H1 (cell line): Measurements from ENCODE around the gene LYRM4. TPM values are rescaled to one million over a fixed set of nuclear protein-coding genes. Genes with fewer than 3 reads are reported as not detected.
"Not testable (repeated sequence)": the region's sequence is repeated elsewhere in the genome, so short reads cannot be mapped to it uniquely, and the experiment has no call there.

Experiments
- CTCF ChIA-PET: fragments of 300-600 bp; sonication (Branson Sonifier 250); formaldehyde crosslinking; loops from one replicate; lab custom pipeline; 2021; ENCODE audit not compliant: partially characterized antibody; lab: Charles Lee
- POLR2A ChIA-PET: fragments of 300-600 bp; sonication (Branson Sonifier 250); formaldehyde crosslinking; loops from one replicate; lab custom pipeline; 2021; ENCODE audit warnings: inconsistent platforms; ENCODE audit not compliant: partially characterized antibody; lab: Charles Lee
- DNase-seq, 2 experiments: peaks; one replicate each; pipeline versions ENCODE4 v3.0.0 to v3.0.0-alpha.2; 2010 to 2022; ENCODE audit warnings: low spot score in 2 of 2, low read depth in 1 of 2, mixed read lengths in 1 of 2
- FAIRE-seq: peaks from 2 replicates; lab custom pipeline; 2011; peaks lifted over from hg19 to GRCh38; lab: Jason Lieb, UNC
- H2AFZ ChIP-seq: 2 replicates; pipeline ENCODE4 v1.8.1; 2012; ENCODE audit warnings: low read length, inconsistent platforms
- H2AK5ac ChIP-seq: 2 replicates; pipeline ENCODE4 v1.6.1; 2013; ENCODE audit warnings: low read depth, low read length
- H2BK120ac ChIP-seq: replicated peaks from 2 replicates; pipeline ENCODE3; 2013; ENCODE audit warnings: low read depth, low read length, inconsistent platforms
- H2BK12ac ChIP-seq: 2 replicates; pipeline ENCODE4 v1.6.1; 2013; ENCODE audit warnings: low read depth, low read length
- H2BK15ac ChIP-seq: 2 replicates; pipeline ENCODE4 v1.6.1; 2013; ENCODE audit warnings: low read length
- H2BK20ac ChIP-seq: 2 replicates; pipeline ENCODE4 v1.6.1; 2013; ENCODE audit warnings: low read length
- H2BK5ac ChIP-seq: 2 replicates; pipeline ENCODE4 v1.6.1; 2013; ENCODE audit warnings: low read depth, low read length
- H3K14ac ChIP-seq: 2 replicates; pipeline ENCODE4 v1.6.1; 2013; ENCODE audit warnings: inconsistent platforms; ENCODE audit not compliant: insufficient read length
- H3K18ac ChIP-seq: 2 replicates; pipeline ENCODE4 v1.6.1; 2013; ENCODE audit warnings: low read length; ENCODE audit errors: extremely low read depth
- H3K23ac ChIP-seq: 2 replicates; pipeline ENCODE4 v1.6.1; 2013; ENCODE audit warnings: inconsistent platforms; ENCODE audit not compliant: insufficient read length
- H3K23me2 ChIP-seq: 2 replicates; pipeline ENCODE4 v1.6.1; 2013; ENCODE audit warnings: low read depth, low read length
- H3K27ac ChIP-seq: 2 replicates; pipeline ENCODE4 v1.6.1; 2011; ENCODE audit warnings: low read depth, low read length, inconsistent platforms
- H3K27me3 ChIP-seq, 4 experiments: replicated peaks in 1 of 4; 1 replicate in 1 of 4; 2 replicates in 3 of 4; pipeline versions ENCODE4 v1.6.1 to v1.8.1; 2011 to 2013; ENCODE audit warnings: low read length in 3 of 4, mild to moderate bottlenecking in 3 of 4, inconsistent platforms in 2 of 4, mixed read lengths in 2 of 4, moderate library complexity in 1 of 4; ENCODE audit not compliant: control insufficient read depth in 3 of 4, insufficient read depth in 3 of 4; ENCODE audit errors: extremely low read depth in 1 of 4
- H3K36me3 ChIP-seq, 4 experiments: 2 replicates each; pipeline versions ENCODE4 v1.6.1 to v1.8.1; 2011 to 2013; ENCODE audit warnings: mild to moderate bottlenecking in 4 of 4, low read length in 3 of 4, moderate library complexity in 2 of 4, control low read depth in 1 of 4, inconsistent platforms in 1 of 4; ENCODE audit not compliant: insufficient read depth in 4 of 4, control insufficient read depth in 2 of 4
- H3K4ac ChIP-seq: replicated peaks from 2 replicates; pipeline ENCODE3; 2013; ENCODE audit warnings: low read length, low read depth, mixed read lengths, inconsistent platforms; ENCODE audit not compliant: insufficient read length
- H3K4me1 ChIP-seq, 4 experiments: replicated peaks in 1 of 4; 1 replicate in 1 of 4; 2 replicates in 3 of 4; pipeline versions ENCODE4 v1.6.1 to v1.8.1; 2011 to 2013; ENCODE audit warnings: low read length in 3 of 4, inconsistent platforms in 2 of 4, mixed read lengths in 1 of 4; ENCODE audit not compliant: insufficient read depth in 4 of 4, control insufficient read depth in 3 of 4
- H3K4me2 ChIP-seq, 2 experiments: 2 replicates each; pipeline versions ENCODE4 v1.6.1 to v1.8.1; 2011 to 2013; ENCODE audit warnings: low read depth in 2 of 2, low read length in 2 of 2, control low read depth in 1 of 2, inconsistent platforms in 1 of 2, mild to moderate bottlenecking in 1 of 2; ENCODE audit not compliant: insufficient read depth in 1 of 2
- H3K4me3 ChIP-seq, 4 experiments: fragments of 200-600, 300-600 bp in 1 of 4; sonication (generic), shearing (Covaris generic), sonication (Bioruptor Twin) in 1 of 4; 2 replicates each; pipeline versions ENCODE4 v1.5.1 to v1.8.1; 2011 to 2016; ENCODE audit warnings: low read length in 4 of 4, low read depth in 3 of 4, control low read depth in 2 of 4, inconsistent platforms in 2 of 4, mild to moderate bottlenecking in 2 of 4, mixed read lengths in 1 of 4, moderate library complexity in 1 of 4; ENCODE audit not compliant: insufficient read depth in 2 of 4; ENCODE audit errors: extremely low read depth in 1 of 4
- H3K56ac ChIP-seq: replicated peaks from 2 replicates; pipeline ENCODE3; 2013; ENCODE audit warnings: low read depth, mild to moderate bottlenecking, mixed read lengths, low read length, inconsistent platforms; ENCODE audit not compliant: insufficient read length
- H3K79me1 ChIP-seq: 2 replicates; pipeline ENCODE4 v1.6.1; 2013; ENCODE audit warnings: low read depth, low read length, control low read depth
- H3K79me2 ChIP-seq, 2 experiments: 2 replicates each; pipeline versions ENCODE4 v1.6.1 to v1.8.1; 2012 to 2013; ENCODE audit warnings: low read length in 2 of 2, mild to moderate bottlenecking in 2 of 2, inconsistent platforms in 1 of 2; ENCODE audit not compliant: insufficient read depth in 2 of 2, control insufficient read depth in 1 of 2
- H3K9ac ChIP-seq, 4 experiments: replicated peaks in 1 of 4; 1 replicate in 1 of 4; 2 replicates in 3 of 4; pipeline versions ENCODE4 v1.6.1 to v1.8.1; 2011 to 2013; ENCODE audit warnings: low read depth in 3 of 4, low read length in 3 of 4, control low read depth in 2 of 4, mild to moderate bottlenecking in 2 of 4, moderate library complexity in 2 of 4, inconsistent platforms in 1 of 4; ENCODE audit errors: extremely low read depth in 1 of 4
- H3K9me3 ChIP-seq, 2 experiments: 2 replicates each; pipeline versions ENCODE4 v1.6.1 to v1.8.1; 2012 to 2013; ENCODE audit warnings: mild to moderate bottlenecking in 2 of 2, moderate library complexity in 2 of 2, control low read depth in 1 of 2, inconsistent platforms in 1 of 2, low read depth in 1 of 2, low read length in 1 of 2, mixed read lengths in 1 of 2; ENCODE audit not compliant: insufficient read depth in 2 of 2
- H4K20me1 ChIP-seq, 2 experiments: replicated peaks in 1 of 2; 2 replicates each; pipeline versions ENCODE3 to v1.8.1; 2011 to 2013; ENCODE audit warnings: inconsistent platforms in 2 of 2, low read length in 2 of 2, mild to moderate bottlenecking in 1 of 2; ENCODE audit not compliant: insufficient read depth in 2 of 2, control insufficient read depth in 1 of 2
- H4K5ac ChIP-seq: 2 replicates; pipeline ENCODE4 v1.6.1; 2013; ENCODE audit warnings: low read length, low read depth, mixed read lengths, inconsistent platforms; ENCODE audit not compliant: insufficient read length
- H4K8ac ChIP-seq: 2 replicates; pipeline ENCODE4 v1.8.0; 2013; ENCODE audit warnings: mild to moderate bottlenecking, moderate library complexity, low read length, inconsistent platforms; ENCODE audit not compliant: insufficient read depth; ENCODE audit errors: extremely low read depth
- H4K91ac ChIP-seq: replicated peaks from 2 replicates; pipeline ENCODE3; 2013; ENCODE audit warnings: low read length, mixed read lengths, inconsistent platforms; ENCODE audit not compliant: insufficient read length
- SP1 ChIP-seq: IDR thresholded peaks from 2 replicates; pipeline ENCODE4 v1.6.1; 2011; ENCODE audit warnings: low read depth, low read length
- WGBS, 2 experiments: shearing (Covaris generic) in 1 of 2; methylation state at CpG; one replicate each; pipeline versions ENCODE4 v1.1.6 to v1.1.7; 2013 to 2015; ENCODE audit warnings: low lambda C conversion rate in 2 of 2, mixed read lengths in 2 of 2, inconsistent platforms in 1 of 2, low coverage in 1 of 2, missing lambda C conversion rate in 1 of 2; ENCODE audit not compliant: insufficient replicate concordance in 2 of 2, insufficient coverage in 1 of 2, insufficient read length in 1 of 2; ENCODE audit errors: extremely low coverage in 1 of 2, missing lambda C conversion rate in 1 of 2; 5-methylcytosine and 5-hydroxymethylcytosine counted together
- polyA plus RNA-seq, 7 experiments: library from polyadenylated mRNA; depleted of rRNA in 3 of 7; stranded (reverse) in 5 of 7; unstranded in 2 of 7; fragments of >200 nt in 5 of 7; fragments of 200-250 nt in 2 of 7; gene quantifications; 1 replicate in 5 of 7; 2 replicates in 1 of 7; 4 replicates in 1 of 7; pipeline versions ENCODE4 v1.2.1 to v1.2.3, GENCODE V29; 2011 to 2013; ENCODE audit warnings: missing spikeins in 2 of 7, mixed read lengths in 2 of 7
- total RNA-seq: library from RNA; stranded (reverse); fragmentation: NEBNext Ultra II Directional; extraction: Animal tissue kit (Norgen Biotek cat#: 25700); gene quantifications from 2 replicates; pipeline ENCODE4 v1.2.1, GENCODE V29; 2021

LYRM4 gene
- total and polyA plus RNA-seq, 2 of the 8 experiments (the other 6 are each of a cell fraction or from before 2014, with no cell fraction given), result 56.6 to 62.8 TPM

DNA sequence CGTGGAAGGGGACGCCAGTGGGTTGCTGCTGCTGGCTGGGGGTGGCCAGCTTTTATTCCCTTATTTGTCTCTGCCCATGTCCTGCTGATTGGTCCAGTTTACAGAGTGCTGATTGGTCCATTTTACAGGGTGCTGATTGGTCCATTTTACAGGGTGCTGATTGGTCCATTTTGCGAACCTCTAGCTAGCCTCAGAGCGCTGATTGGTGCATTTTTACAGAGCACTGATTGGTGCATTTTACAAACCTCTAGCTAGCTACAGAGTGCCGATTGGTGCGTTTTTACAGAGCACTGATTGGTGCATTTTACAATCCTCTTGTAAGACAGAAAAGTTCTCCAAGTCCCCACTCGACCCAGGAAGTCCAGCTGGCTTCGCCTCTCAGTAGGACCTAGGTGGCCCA lies 140.2 kb downstream of the LYRM4 start:
- H2BK15ac ChIP-seq, H3K56ac ChIP-seq, POLR2A ChIA-PET, H3K4ac ChIP-seq, H2BK12ac ChIP-seq, H4K91ac ChIP-seq, H3K18ac ChIP-seq, H3K36me3 ChIP-seq, H4K5ac ChIP-seq, H3K4me1 ChIP-seq, H3K4me2 ChIP-seq, H4K8ac ChIP-seq, H3K79me2 ChIP-seq, H2BK20ac ChIP-seq, H3K9me3 ChIP-seq, H3K27ac ChIP-seq, H2BK120ac ChIP-seq, H3K27me3 ChIP-seq, FAIRE-seq, H3K79me1 ChIP-seq, H2AFZ ChIP-seq, DNase-seq, H3K4me3 ChIP-seq, H2AK5ac ChIP-seq, H2BK5ac ChIP-seq, H3K14ac ChIP-seq, H3K9ac ChIP-seq, H3K23me2 ChIP-seq, H3K23ac ChIP-seq: not testable (repeated sequence)
- TF ChIP-seq SP1, result 0 out of 2 replicates have a peak, but pooled peaks have one; percentile 9
- 91% methylated on average over 8 of the region's 8 CpGs; no CpG with 5 or more reads in 1 of the 2 experiments for WGBS, 2 experiments
- peaks cover 2 to 16% of the 10 kb centered on the region in 2 experiments for H4K20me1 ChIP-seq
- CTCF ChIA-PET, result interaction anchor here (1.4 kb wide), 1 partner anchor 23 kb away, joined by 4 read pairs; no protein-coding TSS in a partner anchor
